Keratinocyte (primary cell): Measurements from ENCODE around the gene SPG7. TPM values are rescaled to one million over a fixed set of nuclear protein-coding genes. Genes with fewer than 3 reads are reported as not detected.

ENCODE experiments used
- DNase-seq: peaks from one replicate; pipeline ENCODE4 v3.0.0-alpha.2; 2011; ENCODE audit warnings: low read depth, missing footprints, low spot score
- FAIRE-seq: peaks from 2 replicates; lab custom pipeline; 2011; peaks lifted over from hg19 to GRCh38; lab: Jason Lieb, UNC
- H2AFZ ChIP-seq: 2 replicates; pipeline ENCODE4 v1.6.0; 2012; ENCODE audit warnings: low read length, control low read depth, inconsistent platforms; ENCODE audit not compliant: control insufficient read depth
- H3K27ac ChIP-seq: 2 replicates; pipeline ENCODE4 v1.5.1; 2011; ENCODE audit warnings: low read length; ENCODE audit not compliant: control insufficient read depth, insufficient read depth
- H3K27me3 ChIP-seq: 3 replicates; pipeline ENCODE4 v1.6.0; 2011; ENCODE audit warnings: low read length; ENCODE audit not compliant: control insufficient read depth, insufficient read depth; ENCODE audit errors: extremely low read depth
- H3K36me3 ChIP-seq, 2 experiments: 2 replicates in 1 of 2; 3 replicates in 1 of 2; pipeline ENCODE4 v1.5.1; 2011; ENCODE audit warnings: low read length in 2 of 2, mild to moderate bottlenecking in 1 of 2; ENCODE audit not compliant: control insufficient read depth in 2 of 2, insufficient read depth in 2 of 2; ENCODE audit errors: extremely low read depth in 1 of 2
- H3K4me1 ChIP-seq: 3 replicates; pipeline ENCODE4 v1.5.1; 2011; ENCODE audit warnings: low read length; ENCODE audit not compliant: control insufficient read depth, insufficient read depth; ENCODE audit errors: extremely low read depth
- H3K4me2 ChIP-seq: 3 replicates; pipeline ENCODE4 v1.6.0; 2011; ENCODE audit warnings: low read depth, low read length; ENCODE audit not compliant: control insufficient read depth, insufficient read depth; ENCODE audit errors: extremely low read depth
- H3K4me3 ChIP-seq, 3 experiments: fragments of 200-600 bp in 1 of 3; sonication (generic) in 1 of 3; 2 replicates in 2 of 3; 3 replicates in 1 of 3; pipeline ENCODE4 v1.5.1; 2011 to 2016; ENCODE audit warnings: low read length in 3 of 3, mild to moderate bottlenecking in 3 of 3, control low read depth in 2 of 3, inconsistent platforms in 1 of 3, low read depth in 1 of 3, mixed read lengths in 1 of 3, mixed run types in 1 of 3, moderate library complexity in 1 of 3; ENCODE audit not compliant: control insufficient read depth in 2 of 3, insufficient read depth in 2 of 3; ENCODE audit errors: extremely low read depth in 1 of 3
- H3K79me2 ChIP-seq: 2 replicates; pipeline ENCODE4 v1.6.0; 2012; ENCODE audit warnings: low read length; ENCODE audit not compliant: control insufficient read depth, insufficient read depth
- H3K9ac ChIP-seq: 3 replicates; pipeline ENCODE4 v1.6.0; 2011; ENCODE audit warnings: low read length; ENCODE audit not compliant: control insufficient read depth, insufficient read depth; ENCODE audit errors: extremely low read depth
- H3K9me1 ChIP-seq: 3 replicates; pipeline ENCODE4 v1.6.0; 2011; ENCODE audit warnings: low read length; ENCODE audit not compliant: control insufficient read depth, insufficient read depth; ENCODE audit errors: extremely low read depth
- H3K9me3 ChIP-seq: 2 replicates; pipeline ENCODE4 v1.5.1; 2012; ENCODE audit warnings: low read depth, low read length; ENCODE audit not compliant: control insufficient read depth
- H4K20me1 ChIP-seq: 3 replicates; pipeline ENCODE4 v1.6.0; 2011; ENCODE audit warnings: low read length; ENCODE audit not compliant: control insufficient read depth, insufficient read depth; ENCODE audit errors: extremely low read depth
- CTCF ChIP-seq, 3 experiments: IDR thresholded peaks in 1 of 3; conservative IDR thresholded peaks in 1 of 3; optimal IDR thresholded peaks in 1 of 3; 2 replicates in 2 of 3; 3 replicates in 1 of 3; pipeline versions ENCODE3 to v1.5.1; 2011; ENCODE audit warnings: low read length in 3 of 3, mild to moderate bottlenecking in 3 of 3, moderate library complexity in 2 of 3, control low read depth in 1 of 3, inconsistent platforms in 1 of 3; ENCODE audit not compliant: insufficient read depth in 2 of 3; ENCODE audit errors: extremely low read depth in 1 of 3
- EZH2 ChIP-seq: IDR thresholded peaks from one replicate; pipeline ENCODE4 v1.6.1; 2012; ENCODE audit warnings: inconsistent platforms, mild to moderate bottlenecking, low read length, moderate library complexity
- dilution Hi-C: fragments of 300-500 bp; cut with MboI; formaldehyde crosslinking; loops from one replicate; pipeline ENCODE4 v1.7.0; 2020; ENCODE audit warnings: low sequenced_read_pairs; ENCODE audit not compliant: extremely low pct_ligation_motif_present
- polyA plus RNA-seq, 5 experiments: library from polyadenylated mRNA; depleted of rRNA in 3 of 5; stranded (reverse) in 3 of 5; stranded (forward) in 1 of 5; unstranded in 1 of 5; fragments of >200 nt; gene quantifications; 1 replicate in 1 of 5; 2 replicates in 3 of 5; 3 replicates in 1 of 5; pipeline versions ENCODE4 v1.2.1 to v1.2.3, GENCODE V29; 2011 to 2012; ENCODE audit warnings: missing spikeins in 2 of 5, low read depth in 1 of 5, low replicate concordance in 1 of 5

SPG7 gene
- polyA plus RNA-seq, 1 donor (not counting 4 experiments of a cell fraction or from before 2014, with no cell fraction given) = 45.2 TPM

- H3K4me3 ChIP-seq = no peak overlapping the region
- H3K9me1 ChIP-seq = no peaks in the 10 kb centered on the region
- no peak for FAIRE-seq
- H3K27me3 ChIP-seq = no peaks in the 10 kb centered on the region
- DNase-seq = no peak
- dilution Hi-C loops = no loop called here
- TF ChIP-seq CTCF (optimal IDR thresholded peaks at IDR 0.05 in 1 of 3, IDR thresholded peaks at IDR 0.05 in 1 of 3, conservative IDR thresholded peaks at IDR 0.05 in 1 of 3; ENCODE audit: extremely low read depth in 1 of 3, insufficient read depth in 2 of 3, low read length in 3 of 3) = no peak
- TF ChIP-seq EZH2 = no peak
- no peak overlapping the region for H3K27ac ChIP-seq
- no peaks in the 10 kb centered on the region for H4K20me1 ChIP-seq
- no peaks in the 10 kb centered on the region for H3K79me2 ChIP-seq
- peaks cover 10% of the 10 kb centered on the region for H3K4me1 ChIP-seq
- no peaks in the 10 kb centered on the region for H3K9me3 ChIP-seq
- no peak overlapping the region for H3K9ac ChIP-seq
- peaks cover 20 to 28% of the 10 kb centered on the region in 2 experiments for H3K36me3 ChIP-seq
- no peak overlapping the region for H3K4me2 ChIP-seq
- H2AFZ ChIP-seq = no peak overlapping the region
Measured at GRCh38 chr16:89555265-89555664, 47.1 kb downstream of the SPG7 start.

- Histone ChIP-seq H2AFZ (no peak overlapping the region), H4K20me1 (no peaks in the 10 kb centered on the region), H3K4me2 (no peak overlapping the region), H3K27ac (no peak overlapping the region), H3K9ac (no peak overlapping the region), H3K9me3 (no peaks in the 10 kb centered on the region), H3K9me1 (no peaks in the 10 kb centered on the region), H3K4me3 (no peak overlapping the region), H3K27me3 (no peaks in the 10 kb centered on the region), H3K4me1 (peaks cover 10% of the 10 kb centered on the region), H3K79me2 (peaks cover 3% of the 10 kb centered on the region), H3K36me3 (peaks cover 20 to 26% of the 10 kb centered on the region in 2 experiments)
- TF ChIP-seq EZH2 = no peak
- no peak for TF ChIP-seq CTCF (optimal IDR thresholded peaks at IDR 0.05 in 1 of 3, IDR thresholded peaks at IDR 0.05 in 1 of 3, conservative IDR thresholded peaks at IDR 0.05 in 1 of 3; ENCODE audit: extremely low read depth in 1 of 3, insufficient read depth in 2 of 3, low read length in 3 of 3)
- DNase-seq (no peak), FAIRE-seq (no peak)
- dilution Hi-C loops = no loop called here
Measured at GRCh38 chr16:89555780-89556179, 47.6 kb downstream of the SPG7 start.
